Muscle of arm (tissue), 12 donors: ENCODE measurements around the gene MPRIP. TPM values are rescaled to one million over a fixed set of nuclear protein-coding genes. Genes with fewer than 3 reads are reported as not detected.

ENCODE experiments used
- DNase-seq: peaks from one replicate; pipeline ENCODE4 v3.0.0-alpha.2; 2013
- polyA plus RNA-seq, 12 donors: library from polyadenylated mRNA; unstranded; fragments of 120-200 nt; gene quantifications; one replicate each; pipeline ENCODE4 v1.2.1, GENCODE V29; 2013; ENCODE audit not compliant: insufficient read length in 12 of 12

Gene MPRIP
- polyA plus RNA-seq, 12 donors, result 100 to 231 (median 191) TPM

DNA sequence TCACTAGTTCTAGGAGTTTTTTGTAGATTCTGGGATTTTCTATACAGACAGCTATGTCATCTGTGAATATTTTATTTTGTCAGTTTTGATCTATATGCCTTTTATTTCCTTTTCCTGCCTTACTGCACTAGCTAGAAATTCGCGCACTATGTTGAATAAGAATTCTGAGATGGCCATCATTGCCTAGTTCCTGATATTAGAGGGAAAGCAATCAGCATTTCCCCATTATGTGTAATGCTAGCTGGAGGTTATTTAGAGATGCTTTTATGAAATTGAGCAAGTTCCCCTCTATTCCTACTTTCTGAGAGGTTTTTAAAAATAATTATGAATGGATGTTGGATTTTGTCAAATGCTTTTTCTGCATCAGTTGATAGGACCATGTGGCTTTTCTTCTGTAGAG, 23.8 kb downstream of the MPRIP start:
- DNase-seq, result no peak

DNA sequence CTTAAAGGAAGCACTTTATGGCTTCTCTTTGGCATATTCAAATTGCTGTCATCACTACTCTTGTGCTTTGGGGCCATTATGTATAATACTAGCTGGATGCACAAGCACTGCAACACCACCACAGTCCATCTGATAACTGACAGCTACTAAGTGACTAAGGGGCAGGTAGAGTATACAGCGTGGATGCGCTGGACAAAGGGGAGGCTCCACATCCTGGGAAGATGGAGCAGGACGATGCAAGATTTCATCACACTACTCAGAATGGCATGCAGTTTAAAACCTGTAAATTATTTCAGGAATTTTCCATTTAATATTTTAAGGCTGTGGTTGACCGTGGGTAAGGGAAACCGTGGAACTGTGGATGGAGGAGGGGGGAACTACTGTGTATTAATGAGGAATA, 25.0 kb downstream of the MPRIP start:
- no peak for DNase-seq

DNA sequence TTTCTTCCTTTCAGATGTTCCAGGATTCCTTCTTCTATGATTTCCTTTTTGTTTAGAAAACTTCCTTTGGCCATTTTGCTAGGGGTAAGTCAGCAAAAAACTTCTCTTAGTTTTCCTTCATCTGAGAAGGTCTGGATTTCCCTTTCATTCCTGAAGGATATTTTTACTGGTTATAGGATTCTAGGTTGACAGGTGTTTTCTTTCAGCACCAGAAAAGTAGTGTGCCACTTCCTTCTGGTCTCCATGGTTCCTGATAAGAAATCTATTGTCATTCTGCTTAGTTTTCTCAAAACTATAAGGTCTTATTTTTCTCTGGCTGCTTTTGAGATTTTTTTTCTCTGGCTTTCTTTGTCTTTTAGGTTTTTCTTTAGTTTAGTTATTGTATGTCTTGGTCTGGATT, 27.6 kb downstream of the MPRIP start:
- DNase-seq, result no peak

DNA sequence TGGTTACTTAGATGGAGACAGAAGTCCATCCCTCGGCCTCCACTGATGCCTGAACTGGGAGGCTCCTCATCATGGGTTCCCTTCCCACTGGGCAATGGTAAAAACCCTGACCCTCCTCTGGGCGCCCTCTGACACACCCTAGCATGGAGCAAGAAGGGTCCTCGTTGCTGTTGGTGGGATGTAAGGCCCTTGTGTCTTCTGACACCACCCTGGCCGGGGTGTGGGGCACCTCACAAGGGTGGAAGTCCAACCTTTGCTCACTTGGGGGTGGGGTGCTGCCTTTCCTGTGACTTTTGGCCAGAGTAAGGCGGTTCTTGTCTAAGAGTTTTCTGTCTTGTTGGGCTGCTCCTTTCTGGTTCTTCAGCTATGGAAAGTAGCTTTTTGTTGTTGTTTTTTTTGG, 28.7 kb downstream of the MPRIP start:
- no peak for DNase-seq

DNA sequence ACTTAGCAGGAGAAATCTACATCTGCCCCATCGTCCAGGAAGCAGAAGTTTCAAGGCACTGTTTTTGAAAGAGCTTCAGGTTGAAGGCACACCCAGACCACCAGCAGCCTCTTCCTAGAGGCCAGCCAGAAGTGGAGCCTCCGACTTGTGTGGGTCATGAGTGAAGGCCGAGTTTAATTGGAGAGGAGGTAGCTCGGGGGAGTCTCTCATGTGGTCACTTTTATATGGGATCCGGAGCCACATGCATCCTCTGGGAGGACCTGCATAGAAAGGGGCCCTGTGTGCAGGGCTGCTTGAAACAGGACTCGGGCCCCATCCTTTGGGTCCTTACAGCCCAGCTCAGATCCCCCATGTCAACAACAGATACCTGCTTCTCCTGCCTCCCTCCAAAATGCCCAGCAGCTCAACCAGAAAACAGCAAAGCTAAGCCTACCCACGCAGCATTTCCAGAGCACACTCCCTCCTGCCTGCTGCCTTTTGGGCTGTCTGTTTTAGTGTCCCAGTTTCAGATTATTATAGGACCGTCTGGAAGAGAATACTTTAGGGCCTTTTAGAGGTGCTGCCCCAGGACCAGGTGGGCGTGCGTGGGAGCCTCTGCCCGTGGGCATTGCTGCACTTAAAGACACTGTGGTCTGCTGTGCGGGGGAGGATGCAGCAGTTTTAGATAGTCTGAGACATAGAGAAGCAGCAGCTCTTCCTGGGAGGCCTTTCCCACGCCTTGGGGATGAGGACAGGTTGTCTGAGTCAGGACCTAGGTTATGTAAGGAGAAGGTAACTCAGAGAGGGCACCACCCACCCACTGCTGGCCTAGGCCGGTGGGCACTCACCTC, 29.5 kb downstream of the MPRIP start:
- no peak for DNase-seq

DNA sequence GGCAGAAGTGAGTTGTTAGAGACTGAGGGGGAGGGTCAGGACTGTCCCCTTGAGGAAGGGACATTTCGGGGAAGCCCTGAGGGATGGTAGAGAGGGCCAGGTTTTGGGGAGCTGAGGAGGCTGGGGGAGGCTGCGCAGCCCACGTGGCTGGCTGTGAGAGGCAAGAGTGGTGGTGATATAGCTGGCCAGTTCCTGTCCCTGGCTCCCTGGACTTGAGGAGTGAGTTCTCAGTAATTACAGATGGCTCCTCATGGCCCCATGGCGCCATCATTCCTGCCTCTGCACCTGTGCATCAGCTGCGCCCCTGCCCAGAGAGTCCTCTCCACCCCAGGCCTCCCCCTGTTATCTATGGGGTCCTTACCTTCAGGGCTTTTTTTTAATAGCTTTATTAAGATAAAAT, 30.3 kb downstream of the MPRIP start:
- no peak for DNase-seq

DNA sequence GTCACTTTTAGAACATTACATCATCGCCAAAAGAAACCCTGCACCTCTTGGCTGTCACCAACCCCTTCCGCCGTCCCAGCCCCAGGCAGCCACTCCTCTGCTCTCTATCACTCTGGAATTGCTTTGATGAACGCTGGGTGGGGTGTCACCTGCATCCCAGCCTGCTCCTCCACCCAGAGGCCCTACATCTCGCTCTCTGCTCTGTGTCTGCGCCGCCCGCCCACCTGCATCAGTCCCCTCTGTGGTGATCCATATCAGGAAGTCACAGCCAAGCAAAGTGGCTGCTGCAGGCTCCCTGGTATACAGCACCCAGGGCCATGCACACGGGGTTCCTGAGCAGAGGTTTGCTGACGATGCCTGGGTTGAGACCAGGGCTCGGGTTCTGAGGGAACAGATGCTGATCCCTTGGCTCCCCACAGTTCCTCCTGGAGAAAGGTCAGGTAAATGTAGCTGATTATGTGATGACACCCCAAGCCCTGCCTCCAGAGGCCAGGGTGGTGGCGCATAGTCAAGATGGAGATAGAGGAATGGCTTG, 30.8 kb downstream of the MPRIP start:
- no peak for DNase-seq

DNA sequence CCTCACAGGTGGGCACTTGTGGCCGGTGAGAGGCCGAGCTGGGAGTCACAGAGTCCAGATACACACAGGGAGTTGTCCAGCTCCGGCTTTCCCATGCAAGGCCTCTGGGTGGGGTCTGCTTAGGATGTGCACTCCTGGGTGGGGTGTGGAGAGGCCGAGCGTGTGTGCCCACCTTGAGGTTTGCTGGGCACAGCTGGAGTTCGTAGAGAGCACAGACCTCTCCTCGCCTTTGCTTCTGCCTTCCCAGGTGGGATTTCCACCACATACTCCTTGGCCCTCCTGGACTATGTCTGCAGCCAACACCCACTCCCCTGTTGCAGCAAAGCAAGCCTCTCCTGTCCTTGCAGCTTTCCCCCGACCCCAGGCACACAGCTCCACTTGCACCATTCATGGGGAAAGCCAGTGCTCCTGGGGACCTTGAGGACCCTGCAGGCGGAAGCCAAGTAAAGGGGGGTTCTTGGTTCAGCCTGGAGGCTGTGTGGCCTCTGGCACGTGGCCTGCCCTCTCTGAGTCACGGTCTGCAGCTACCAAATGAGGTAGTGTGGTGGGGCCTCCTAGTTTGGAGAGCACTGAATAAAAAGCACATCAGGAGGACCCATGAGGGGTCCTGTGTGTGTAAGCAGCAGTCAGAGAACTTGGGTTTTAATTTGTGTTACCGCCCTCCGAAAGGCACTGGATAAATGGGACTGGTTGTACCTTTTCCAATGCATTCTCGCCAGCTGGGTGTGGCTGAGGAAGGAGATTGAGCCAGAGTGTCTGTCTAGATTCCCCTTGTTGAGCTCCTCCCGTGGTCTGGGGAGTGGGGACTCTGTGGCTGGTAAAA, 31.5 kb downstream of the MPRIP start:
- DNase-seq, result no peak

DNA sequence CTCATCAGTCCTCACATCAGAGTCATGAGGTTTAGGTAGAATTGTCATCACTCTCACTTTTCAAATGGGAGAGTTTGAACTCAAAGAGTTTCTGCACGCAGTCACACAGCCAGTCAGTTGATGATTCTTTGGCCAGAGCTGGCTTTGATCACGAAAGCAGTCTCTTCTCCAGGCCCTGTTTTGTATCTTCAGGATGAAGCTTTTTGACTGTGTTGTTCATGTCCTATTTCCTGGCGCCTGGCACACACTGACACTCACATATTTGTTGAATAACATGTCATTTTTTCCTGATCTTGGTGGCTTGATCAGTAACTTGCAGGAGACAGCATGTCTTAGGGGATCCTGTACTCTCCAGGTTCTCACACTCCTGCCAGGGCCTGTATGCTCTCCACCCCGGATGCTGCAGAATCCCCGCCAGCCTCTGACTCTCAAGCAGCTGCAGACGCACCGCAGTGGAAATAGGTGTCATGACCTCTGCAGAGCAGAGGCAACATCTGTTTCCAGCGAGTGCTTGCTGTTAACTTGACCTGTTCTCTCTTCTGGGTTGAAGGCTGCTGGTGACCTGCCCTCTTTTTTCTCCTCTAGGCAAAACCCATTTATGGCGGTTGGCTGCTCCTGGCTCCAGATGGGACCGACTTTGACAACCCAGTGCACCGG, 33.0 kb downstream of the MPRIP start:
- DNase-seq, result peak; percentile 71

DNA sequence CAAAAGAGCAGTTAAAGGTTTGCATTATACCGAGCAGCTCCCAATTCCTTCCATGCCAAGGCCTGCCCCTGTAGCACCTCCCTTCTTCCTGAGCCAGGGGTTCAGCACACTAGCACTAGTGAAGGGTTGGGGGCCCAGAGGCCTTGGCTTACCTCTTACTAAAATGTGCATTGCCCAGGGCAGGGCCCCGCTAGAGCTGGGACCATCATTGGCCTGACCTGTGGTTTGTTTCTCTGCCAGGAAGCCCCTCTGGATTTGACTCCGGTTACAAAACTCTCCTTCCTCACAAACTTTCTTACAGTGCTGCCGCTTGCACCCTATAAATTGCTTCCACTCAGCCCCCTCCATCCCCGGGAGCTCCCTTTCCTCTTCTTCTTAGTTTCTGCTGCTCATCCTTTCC, 33.8 kb downstream of the MPRIP start:
- no peak for DNase-seq

DNA sequence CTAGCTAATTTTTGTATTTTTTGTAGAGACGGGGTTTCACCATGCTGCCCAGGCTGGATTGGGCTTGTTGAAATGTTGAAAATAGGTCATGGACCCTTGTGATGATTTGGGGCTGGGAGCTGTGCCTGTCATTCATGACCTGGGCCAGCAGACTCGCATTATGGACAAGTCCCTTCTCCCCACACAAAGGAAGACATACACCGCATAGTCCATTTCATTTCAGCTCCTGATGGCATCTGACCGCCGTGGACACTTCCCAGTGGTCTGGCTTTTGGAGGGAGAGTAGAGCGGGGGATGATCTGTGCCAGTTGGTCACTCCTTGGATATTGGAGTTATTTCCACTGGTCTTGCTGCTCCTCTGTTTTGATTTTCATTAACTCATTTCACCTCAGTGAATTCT, 34.8 kb downstream of the MPRIP start:
- DNase-seq, result no peak

DNA sequence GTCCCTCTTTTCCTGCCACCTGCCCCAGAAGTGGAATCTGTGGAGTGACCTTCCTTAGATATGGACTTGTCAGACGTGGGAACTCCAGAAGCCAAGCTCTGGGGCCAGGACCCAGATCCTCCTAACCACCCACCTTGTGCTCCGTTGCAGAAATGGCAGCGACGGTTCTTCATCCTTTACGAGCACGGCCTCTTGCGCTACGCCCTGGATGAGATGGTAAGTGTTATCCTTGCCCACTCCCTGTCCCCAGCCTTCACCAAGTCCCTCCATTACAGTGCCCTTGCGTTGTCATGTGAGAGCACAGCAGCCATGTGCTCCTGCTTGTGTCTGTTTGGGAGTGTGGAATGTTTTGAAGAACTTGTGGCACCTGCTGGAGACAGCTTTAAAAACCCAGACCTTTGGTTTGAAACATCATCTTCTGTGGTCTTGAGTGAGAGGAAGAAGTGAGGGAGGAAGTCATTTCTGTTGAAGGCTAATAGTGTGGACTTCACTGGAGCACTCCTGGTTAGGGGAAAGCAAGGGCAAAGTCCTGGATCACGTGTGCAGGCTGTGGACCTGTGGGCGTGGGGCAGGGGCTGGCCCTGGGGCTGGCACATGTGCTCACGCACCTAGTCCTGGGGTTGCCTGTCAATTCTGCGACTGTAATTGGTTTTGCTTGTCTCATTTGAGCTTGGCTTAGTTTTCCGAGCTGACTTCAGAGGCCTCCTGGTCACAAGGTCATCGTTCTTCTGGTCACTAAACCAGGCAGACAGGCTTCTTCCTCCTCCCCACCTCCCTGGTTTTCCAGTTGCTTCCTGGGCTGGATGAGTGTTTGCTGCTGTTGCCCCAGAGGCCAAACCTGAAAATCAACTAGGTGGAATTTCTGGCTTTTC, 35.8 kb downstream of the MPRIP start:
- DNase-seq, result no peak

DNA sequence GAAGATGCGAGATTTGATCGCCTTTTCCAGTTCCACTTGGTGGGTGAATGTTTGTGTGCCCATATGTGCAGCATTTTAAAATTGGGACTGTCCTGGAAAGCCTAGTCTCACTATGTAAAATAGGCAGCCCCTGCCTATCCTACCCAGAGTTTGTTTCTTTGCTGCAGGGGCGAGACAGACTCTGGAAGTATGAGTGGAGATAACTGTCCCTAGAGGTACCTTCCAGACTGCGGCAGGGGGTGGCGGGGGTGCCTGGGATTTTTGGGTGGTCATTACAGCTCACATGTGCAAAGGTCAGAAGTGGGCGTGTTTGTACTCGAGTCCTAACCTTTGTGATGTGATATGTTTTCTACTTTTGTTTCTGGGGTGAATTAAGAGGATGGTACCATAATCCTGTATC, 36.6 kb downstream of the MPRIP start:
- no peak for DNase-seq

DNA sequence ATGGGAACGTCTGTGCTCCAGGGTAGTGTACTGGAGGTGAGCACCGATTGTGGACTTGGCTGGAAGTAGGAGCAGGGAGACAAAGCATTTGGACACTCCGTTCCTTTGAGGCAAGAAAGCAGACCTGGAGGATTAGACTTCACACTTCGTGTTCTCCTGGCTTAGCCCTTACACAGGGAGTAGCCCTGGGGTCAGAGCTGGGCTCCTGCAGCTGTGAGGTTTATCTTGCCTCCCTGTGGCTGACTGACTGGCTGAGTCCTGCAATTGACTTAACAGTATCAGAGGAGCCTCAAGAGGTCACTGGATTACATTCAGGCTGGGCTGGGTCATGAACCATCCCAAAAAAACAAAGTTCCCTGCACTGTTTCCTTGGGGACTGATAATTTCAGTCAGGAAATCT, 37.1 kb downstream of the MPRIP start:
- no peak for DNase-seq

DNA sequence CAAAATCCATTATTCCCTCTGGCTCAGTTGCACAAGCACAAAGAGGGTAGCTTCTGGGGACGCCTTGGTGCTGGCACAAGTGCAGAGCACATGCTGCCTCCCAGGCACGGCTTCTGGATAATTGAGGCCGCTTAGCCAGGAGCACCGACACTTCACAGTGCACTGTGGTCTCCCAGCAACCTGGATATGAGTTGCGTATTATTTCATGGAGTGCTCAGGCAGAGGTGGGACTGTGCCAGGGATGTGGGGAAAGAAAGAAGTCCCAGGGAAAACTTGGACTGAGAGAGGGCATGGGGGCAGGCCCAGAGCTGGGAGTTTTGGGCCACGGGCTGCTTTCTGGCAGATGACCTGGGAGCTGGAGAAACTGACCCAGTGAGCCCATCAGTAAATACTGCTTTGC, 37.5 kb downstream of the MPRIP start:
- DNase-seq, result no peak

DNA sequence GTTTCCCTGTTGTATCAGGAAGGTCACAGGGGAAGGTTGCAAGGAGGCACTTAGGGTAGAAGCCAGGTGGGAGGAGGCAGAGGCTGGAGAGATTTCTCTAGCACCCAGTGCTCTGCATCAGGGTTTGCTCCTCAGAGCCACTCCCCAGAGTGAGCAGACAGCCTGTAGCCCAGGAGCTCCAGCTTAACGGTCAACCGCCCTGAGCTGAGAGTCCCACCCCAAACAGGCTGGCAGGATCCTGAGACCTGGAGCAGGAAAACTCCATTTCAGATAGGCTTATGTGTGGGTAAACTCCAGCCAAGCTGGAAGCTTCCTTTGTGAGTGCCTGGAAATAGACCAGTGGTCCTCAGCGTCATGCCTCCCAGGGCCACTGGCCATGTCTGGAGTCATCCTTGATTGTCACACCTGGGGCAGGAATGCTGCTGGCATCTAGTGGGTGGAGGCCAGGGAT, 37.9 kb downstream of the MPRIP start:
- DNase-seq, result no peak

DNA sequence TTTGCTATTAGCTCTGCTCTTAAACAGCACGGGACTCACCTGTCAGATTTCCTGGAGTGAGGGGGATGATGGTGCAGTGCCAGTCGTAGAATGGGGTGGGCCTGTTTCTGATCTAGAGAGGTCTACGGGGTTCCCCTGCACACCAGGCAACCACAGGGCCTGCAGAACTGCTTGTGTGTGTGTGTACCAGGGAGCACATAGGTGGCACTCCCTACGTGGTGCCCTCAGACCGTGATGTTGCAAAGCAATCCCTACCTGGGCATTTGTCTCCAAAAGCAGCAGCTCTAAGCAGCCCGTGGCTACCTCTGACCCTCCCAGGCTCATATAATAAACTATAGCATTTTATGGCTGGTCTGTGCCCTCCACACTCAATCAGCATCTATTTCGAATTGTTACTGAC, 38.5 kb downstream of the MPRIP start:
- no peak for DNase-seq

DNA sequence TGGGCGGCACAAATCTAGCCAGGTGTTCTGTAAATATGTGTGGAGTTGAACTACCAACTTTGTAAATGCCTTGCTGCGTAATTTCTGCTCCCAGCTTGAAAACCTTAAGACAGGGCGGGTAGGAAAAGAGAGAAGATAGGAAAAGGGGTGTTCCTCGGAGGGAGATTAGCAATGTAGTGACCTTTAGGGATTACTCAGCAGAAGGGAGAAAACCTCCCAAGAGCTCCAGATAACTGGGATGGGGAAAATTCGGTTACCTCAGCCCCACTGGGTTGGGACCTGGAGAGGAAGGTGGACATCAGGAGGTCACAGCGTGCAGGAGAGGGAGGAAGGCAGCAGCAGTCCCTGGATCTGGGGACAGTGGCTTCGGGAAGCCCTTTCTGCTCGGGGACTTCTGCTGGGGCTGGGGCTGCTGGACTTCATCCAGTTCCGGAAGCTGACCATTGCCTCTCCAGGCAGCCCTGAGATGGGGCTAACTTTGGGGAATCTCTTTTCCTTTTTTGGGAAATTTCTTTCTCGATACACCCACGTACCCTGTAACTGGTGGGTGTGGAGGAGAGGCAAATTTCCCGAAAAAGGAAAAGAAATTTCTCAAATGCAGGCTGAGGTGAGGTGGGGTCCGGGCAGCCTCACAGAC, 39.2 kb downstream of the MPRIP start:
- no peak for DNase-seq

DNA sequence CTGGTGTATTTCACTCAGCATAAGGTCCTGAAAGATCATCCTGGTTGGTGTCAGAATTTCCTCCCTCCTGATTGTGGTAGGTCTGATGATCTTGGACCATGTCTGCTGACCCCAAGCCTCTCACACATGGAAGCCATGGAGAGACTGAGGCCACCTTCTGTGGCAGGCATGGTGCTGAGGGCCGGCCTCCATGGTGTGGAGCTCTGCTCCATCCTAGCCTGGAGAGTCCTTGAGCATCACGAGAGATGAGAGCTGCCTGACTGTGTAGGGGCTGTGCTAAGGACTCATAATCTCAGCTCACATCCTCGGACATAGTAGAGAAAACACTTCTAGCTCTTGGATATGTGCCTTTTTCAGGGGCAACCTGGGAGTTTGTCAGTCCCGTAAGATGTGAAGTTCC, 40.6 kb downstream of the MPRIP start:
- no peak for DNase-seq

DNA sequence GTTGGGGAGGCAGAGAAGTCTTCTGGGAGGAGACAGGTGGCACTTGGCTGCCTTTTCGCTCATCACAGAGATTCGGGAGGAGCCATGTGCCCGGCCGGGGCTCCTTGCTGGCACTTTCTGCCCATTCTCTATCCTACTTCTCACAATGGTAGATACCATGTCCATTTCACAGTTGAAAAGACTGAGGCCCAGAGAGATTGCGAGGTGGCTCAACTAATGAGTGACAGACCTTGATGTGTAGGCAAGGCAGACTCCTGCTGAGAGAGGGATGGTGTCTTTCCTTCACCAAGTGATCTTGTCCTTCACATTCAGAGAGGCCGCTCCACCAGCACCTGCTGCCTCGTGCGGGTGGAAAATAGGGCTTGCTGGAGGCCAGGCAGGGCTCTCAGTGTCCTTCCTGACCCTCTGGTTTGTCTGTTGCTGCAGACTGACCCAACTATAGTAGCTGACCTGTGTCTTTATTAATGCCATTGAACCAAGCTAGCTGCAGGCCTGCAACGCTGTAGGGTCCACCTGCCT, 42.1 kb downstream of the MPRIP start:
- no peak for DNase-seq

DNA sequence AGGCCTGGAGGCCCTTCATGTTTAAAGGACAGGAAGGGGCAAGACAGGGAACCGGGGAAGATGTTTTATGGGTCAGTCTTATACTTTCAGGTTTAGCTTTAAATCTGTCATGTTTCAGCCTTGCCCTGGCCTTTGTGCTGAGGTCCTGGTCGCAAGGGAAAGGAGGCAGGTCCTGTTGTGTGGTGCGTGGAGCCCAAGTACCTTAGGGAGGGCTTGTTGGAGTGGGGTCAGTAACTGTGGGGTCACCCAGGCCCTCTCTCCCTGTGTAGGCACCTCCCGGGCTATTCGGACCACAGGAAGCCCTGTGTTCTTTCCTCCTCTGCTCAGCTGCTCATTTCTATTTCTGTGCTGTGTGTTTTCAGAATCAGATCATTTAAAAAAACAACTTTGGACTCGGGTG, 42.7 kb downstream of the MPRIP start:
- DNase-seq, result no peak
